HG03378 (cell line): ENCODE measurements around the gene GCFC2.
"Not testable (repeated sequence)": the region's sequence is repeated elsewhere in the genome, so short reads cannot be mapped to it uniquely, and the experiment has no call there.

Experiments
- ATAC-seq: cut with Tn5 transposase; IDR thresholded peaks from one replicate; pipeline ENCODE4 v1.9.1; 2021; ENCODE audit warnings: mild to moderate bottlenecking, moderate library complexity; ENCODE audit not compliant: unreplicated experiment

GCFC2 gene

GRCh38 chr2:75680402-75680801 is 30.3 kb downstream of the GCFC2 start:
- no peak for ATAC-seq

- no peak for ATAC-seq
Observed at GRCh38 chr2:75679556-75679955, 31.2 kb downstream of the GCFC2 start.

DNA sequence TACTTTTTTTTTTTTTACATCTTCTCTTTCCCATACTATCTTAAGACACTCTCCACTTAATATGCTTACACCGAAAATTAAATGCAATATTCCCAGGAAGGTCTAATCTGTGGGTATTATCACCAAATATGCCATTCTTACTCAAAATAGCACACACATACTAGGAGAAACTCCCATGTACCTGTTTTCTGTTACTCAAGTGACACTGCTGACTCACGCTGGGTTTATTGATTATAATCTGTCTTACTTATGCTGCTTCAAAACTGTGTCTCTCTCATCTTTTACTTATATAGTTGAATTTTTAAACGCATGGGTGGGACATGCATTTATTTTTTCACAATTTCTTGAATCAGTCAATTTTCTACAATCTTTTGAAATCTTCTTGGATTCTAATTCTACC is 34.3 kb downstream of the GCFC2 start:
- no peak for ATAC-seq

DNA sequence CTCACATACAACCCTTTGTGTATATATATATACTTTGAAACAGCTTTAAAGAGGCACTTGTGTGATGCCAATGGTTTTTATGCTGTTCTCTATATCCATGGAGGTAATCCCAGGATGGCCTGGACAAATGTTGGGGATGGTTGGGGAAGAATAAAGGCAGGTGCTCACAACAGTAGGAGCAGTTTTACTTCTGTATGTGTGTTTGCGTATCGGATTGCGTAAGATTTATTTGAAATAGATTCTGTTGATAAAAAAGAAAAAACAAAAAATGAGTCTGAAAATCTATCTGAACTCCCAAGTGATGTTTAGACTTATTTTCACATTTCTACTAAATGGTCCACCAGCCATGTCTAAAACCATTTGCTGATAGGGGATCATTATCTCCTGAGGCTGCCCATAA is 34.8 kb downstream of the GCFC2 start:
- no peak for ATAC-seq

- not testable (repeated sequence) for ATAC-seq
Observed at GRCh38 chr2:75675423-75675822, 35.3 kb downstream of the GCFC2 start.

GRCh38 chr2:75667884-75668283 is 42.8 kb downstream of the GCFC2 start:
- no peak for ATAC-seq

DNA sequence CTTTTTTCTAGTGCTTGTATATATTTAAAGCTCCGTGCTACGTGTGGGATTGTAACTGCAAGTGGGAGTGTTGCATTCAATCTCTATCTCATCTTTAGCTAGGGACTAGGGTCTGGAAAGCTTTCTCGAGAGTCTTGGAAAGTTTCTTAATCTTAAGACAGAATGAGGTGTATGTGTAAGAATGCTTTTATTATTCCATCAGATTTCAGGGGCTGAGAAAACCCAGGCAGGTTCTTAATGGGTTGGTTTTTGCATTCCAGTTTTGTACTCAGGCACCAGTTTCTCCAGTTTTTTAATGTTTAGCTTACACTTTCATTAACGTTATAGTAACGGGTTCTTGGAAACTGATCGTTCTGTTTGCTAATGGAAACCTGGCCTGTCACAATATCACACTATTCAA is 43.8 kb downstream of the GCFC2 start:
- ATAC-seq: no peak

- ATAC-seq: no peak
Observed at GRCh38 chr2:75657798-75658197, 52.9 kb downstream of the GCFC2 start.

GRCh38 chr2:75656563-75656962 is 54.2 kb downstream of the GCFC2 start:
- no peak for ATAC-seq

- ATAC-seq: no peak
Observed at GRCh38 chr2:75655861-75656260, 54.9 kb downstream of the GCFC2 start.

- ATAC-seq: no peak
Observed at GRCh38 chr2:75654012-75654411, 56.7 kb downstream of the GCFC2 start.

DNA sequence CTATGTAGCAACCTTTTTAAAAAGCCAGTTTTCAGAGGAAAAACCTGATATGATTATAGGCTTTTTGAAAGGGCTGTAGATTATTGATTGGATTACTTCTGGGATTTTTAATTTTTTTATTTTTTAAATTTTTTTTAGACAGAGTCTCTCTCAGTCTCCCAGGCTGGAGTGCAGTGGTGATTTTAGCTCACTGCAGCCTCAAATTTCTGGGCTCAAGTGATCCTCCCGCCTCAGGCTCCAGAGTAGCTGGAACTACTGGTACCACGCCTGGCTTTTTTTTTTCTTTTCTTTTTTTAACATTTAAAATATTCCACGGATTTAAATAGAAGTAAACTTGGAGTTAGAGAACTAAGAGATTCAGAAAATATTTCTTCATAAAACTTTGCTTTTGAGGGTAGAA is 62.9 kb downstream of the GCFC2 start:
- ATAC-seq: no peak

- peak; percentile 98 for ATAC-seq
Observed at GRCh38 chr2:75646583-75647425, 63.9 kb downstream of the GCFC2 start, which contains the start of gene MRPL19. TSS of gene MRPL19 (plus strand) at chr2:75646783. CDS start at chr2:75646808, 25 bp downstream.

DNA sequence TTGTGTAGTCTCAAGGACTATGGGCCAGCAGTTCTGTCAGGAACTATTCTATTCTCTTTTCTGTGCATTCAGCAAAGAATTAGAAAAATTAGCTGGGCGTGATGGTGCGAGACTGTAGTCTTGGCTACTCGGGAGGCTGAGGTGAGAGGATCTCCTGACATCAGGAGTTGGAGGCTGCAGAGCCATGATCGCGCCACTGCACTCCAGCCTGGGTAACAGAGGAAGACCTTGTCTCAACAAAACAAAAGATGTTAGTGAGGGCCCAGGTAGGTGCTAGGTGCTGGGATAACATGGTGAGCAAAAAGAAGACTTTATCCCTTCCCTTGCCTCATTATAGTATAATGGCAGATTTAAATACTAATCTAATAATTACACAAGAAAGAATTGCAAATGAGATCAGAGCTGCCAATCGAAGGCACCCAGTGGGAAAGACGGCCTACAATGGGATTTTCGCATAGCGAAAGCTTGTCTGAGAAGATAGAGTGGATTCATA is 64.6 kb downstream of the GCFC2 start:
- ATAC-seq: no peak

DNA sequence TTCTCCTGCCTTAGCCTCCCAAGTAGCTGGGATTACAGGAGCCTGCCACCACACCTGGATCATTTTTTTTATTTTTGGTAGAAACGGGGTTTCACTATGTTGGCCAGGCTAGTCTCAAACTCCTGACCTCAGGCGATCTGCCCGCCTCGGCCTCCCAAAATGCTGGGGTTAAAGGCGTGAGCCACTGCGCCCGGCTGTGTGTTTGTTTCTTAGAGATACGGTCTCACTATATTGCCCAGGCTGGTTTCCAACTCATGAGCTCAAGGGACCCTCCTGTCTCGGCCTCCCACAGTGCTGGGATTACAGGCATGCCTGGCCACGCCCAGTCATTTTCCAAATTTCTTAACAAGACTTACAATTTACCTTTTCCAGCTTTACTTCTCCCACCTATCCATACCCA is 65.1 kb downstream of the GCFC2 start:
- no peak for ATAC-seq

- no peak for ATAC-seq
Observed at GRCh38 chr2:75643980-75644379, 66.7 kb downstream of the GCFC2 start.

GRCh38 chr2:75641587-75641986 is 69.1 kb downstream of the GCFC2 start:
- no peak for ATAC-seq

- ATAC-seq: peak; percentile 92
Observed at GRCh38 chr2:75640621-75641121, 70.0 kb downstream of the GCFC2 start.

GRCh38 chr2:75637568-75637967 is 73.1 kb downstream of the GCFC2 start:
- ATAC-seq: no peak

- no peak for ATAC-seq
Observed at GRCh38 chr2:75634945-75635344, 75.8 kb downstream of the GCFC2 start.

- no peak for ATAC-seq
Observed at GRCh38 chr2:75633620-75634019, 77.1 kb downstream of the GCFC2 start.

- ATAC-seq: no peak
Observed at GRCh38 chr2:75632813-75633212, 77.9 kb downstream of the GCFC2 start.
